GM23248 (cell line): ENCODE results near the gene CTNS.

Experiments
- EZH2 ChIP-seq: fragments of 200-600 bp; sonication (generic); IDR thresholded peaks from 2 replicates; pipeline ENCODE4 v1.6.1; 2018; ENCODE audit warnings: antibody characterized with exemption, mild to moderate bottlenecking; ENCODE audit not compliant: insufficient read depth, poor library complexity, severe bottlenecking
- EZH2phosphoT487 ChIP-seq: fragments of 200-600 bp; sonication (generic); IDR thresholded peaks from 2 replicates; pipeline ENCODE4 v1.6.1; 2018; ENCODE audit warnings: antibody characterized with exemption, moderate library complexity, mild to moderate bottlenecking, low read depth; ENCODE audit not compliant: insufficient read depth

GRCh38 chr17:3609689-3610088 lies 26.9 kb upstream of the CTNS start:
- TF ChIP-seq EZH2 (no peak), EZH2phosphoT487 (no peak)
